Smooth muscle cell of the coronary artery (primary cell): ENCODE results near the gene NAT8L. TPM values are rescaled to one million over a fixed set of nuclear protein-coding genes. Genes with fewer than 3 reads are reported as not detected.

Experiments used
- total RNA-seq: library from RNA; depleted of rRNA; stranded (reverse); fragments of >200 nt; gene quantifications from 2 replicates; pipeline ENCODE4 v1.2.3, GENCODE V29; 2014; ENCODE audit warnings: low replicate concordance

NAT8L gene
- total RNA-seq, result under 0.01 and 0.12 TPM in 2 replicates

GRCh38 chr4:2059046-2059725, at the start of gene NAT8L:
TSS of gene NAT8L (plus strand) at chr4:2059327. CDS start at chr4:2059512, 185 bp downstream.

Other genes with a start within 250 kb of the NAT8L start
- gene LETM1, start 203.2 kb upstream of the NAT8L start, total RNA-seq, result 93.3 and 95.6 TPM in 2 replicates
- gene NSD2, start 187.9 kb upstream of the NAT8L start, total RNA-seq, result 25.9 and 30.6 TPM in 2 replicates
- gene NELFA, start 50.4 kb upstream of the NAT8L start, total RNA-seq, result 12.6 and 14.9 TPM in 2 replicates
- gene HAUS3, start 182.8 kb downstream of the NAT8L start, total RNA-seq, result 2.7 and 5.3 TPM in 2 replicates
- gene POLN, start 182.8 kb downstream of the NAT8L start, total RNA-seq, result 2.4 and 5.6 TPM in 2 replicates
- 34.5 and 65.7 TPM in 2 replicates for gene MXD4, start 202.8 kb downstream of the NAT8L start, total RNA-seq